T47D (cell line): ENCODE measurements around the gene FNBP1L.

ENCODE experiments used
- DNase-seq, 2 experiments: peaks; one replicate each; pipeline versions ENCODE4 v3.0.0 to v3.0.0-alpha.2; 2011 to 2012; ENCODE audit warnings: low read depth in 1 of 2, low spot score in 1 of 2
- JUND ChIP-seq: IDR thresholded peaks from 2 replicates; pipeline ENCODE4 v1.6.1; 2012; ENCODE audit warnings: low read depth
- in situ Hi-C: cut with HindIII; loops from 2 replicates; pipeline ENCODE4 v1.10.0; 2016; ENCODE audit warnings: low sequenced_read_pairs, low pct_unique_long_range_greater_than_20kb

Gene FNBP1L

GRCh38 chr1:93503816-93504215, 55.9 kb downstream of the FNBP1L start:
- in situ Hi-C loops = no loop called here
- no peak for TF ChIP-seq JUND
- DNase-seq = no peak

- in situ Hi-C loops = no loop called here
- no peak for TF ChIP-seq JUND
These were observed 56.5 kb downstream of the FNBP1L start for GRCh38 chr1:93504247-93505033.

GRCh38 chr1:93506126-93506525, 58.2 kb downstream of the FNBP1L start:
- TF ChIP-seq JUND = no peak
- no peak for DNase-seq
- in situ Hi-C loops = no loop called here

More at GRCh38 chr1:93504247-93505033, 56.5 kb downstream of the FNBP1L start:
- DNase-seq = no peak

GRCh38 chr1:93516164-93516563, 68.2 kb downstream of the FNBP1L start:
- no peak for TF ChIP-seq JUND
- in situ Hi-C loops = no loop called here
- DNase-seq = peak in 1 of 2 experiments; percentile 16

GRCh38 chr1:93518516-93518915, 70.6 kb downstream of the FNBP1L start:
- no peak for TF ChIP-seq JUND
- in situ Hi-C loops = no loop called here
- DNase-seq = no peak

GRCh38 chr1:93519199-93519829, 71.4 kb downstream of the FNBP1L start:
- in situ Hi-C loops = no loop called here
- no peak for TF ChIP-seq JUND
- DNase-seq = no peak

- DNase-seq = no peak
- no peak for TF ChIP-seq JUND
- in situ Hi-C loops = no loop called here
These were observed 73.7 kb downstream of the FNBP1L start for GRCh38 chr1:93521618-93522017.

GRCh38 chr1:93522721-93523120, 74.8 kb downstream of the FNBP1L start:
- TF ChIP-seq JUND = no peak
- DNase-seq = no peak
- in situ Hi-C loops = no loop called here

- DNase-seq = no peak
- no peak for TF ChIP-seq JUND
- in situ Hi-C loops = no loop called here
These were observed 77.5 kb downstream of the FNBP1L start for GRCh38 chr1:93525431-93525830.

GRCh38 chr1:93526431-93526830, 78.5 kb downstream of the FNBP1L start:
- no peak for TF ChIP-seq JUND
- no peak for DNase-seq
- in situ Hi-C loops = no loop called here

GRCh38 chr1:93528412-93528811, 80.5 kb downstream of the FNBP1L start:
- no peak for TF ChIP-seq JUND
- in situ Hi-C loops = no loop called here
- DNase-seq = no peak

GRCh38 chr1:93531193-93531592, 83.3 kb downstream of the FNBP1L start:
- no peak for DNase-seq
- no peak for TF ChIP-seq JUND
- in situ Hi-C loops = no loop called here

GRCh38 chr1:93532780-93533378, 85.0 kb downstream of the FNBP1L start:
- DNase-seq = no peak
- no peak for TF ChIP-seq JUND
- in situ Hi-C loops = no loop called here

GRCh38 chr1:93533677-93534076, 85.8 kb downstream of the FNBP1L start:
- in situ Hi-C loops = no loop called here
- TF ChIP-seq JUND = no peak
- no peak for DNase-seq
